H1 (cell line): ENCODE results near the gene ZNF831. TPM values are rescaled to one million over a fixed set of nuclear protein-coding genes. Genes with fewer than 3 reads are reported as not detected.

Experiments used
- CTCF ChIA-PET: fragments of 300-600 bp; sonication (Branson Sonifier 250); formaldehyde crosslinking; loops from one replicate; lab custom pipeline; 2021; ENCODE audit not compliant: partially characterized antibody; lab: Charles Lee
- POLR2A ChIA-PET: fragments of 300-600 bp; sonication (Branson Sonifier 250); formaldehyde crosslinking; loops from one replicate; lab custom pipeline; 2021; ENCODE audit warnings: inconsistent platforms; ENCODE audit not compliant: partially characterized antibody; lab: Charles Lee
- DNase-seq, 2 experiments: peaks; one replicate each; pipeline versions ENCODE4 v3.0.0 to v3.0.0-alpha.2; 2010 to 2022; ENCODE audit warnings: low spot score in 2 of 2, low read depth in 1 of 2, mixed read lengths in 1 of 2
- FAIRE-seq: peaks from 2 replicates; lab custom pipeline; 2011; peaks lifted over from hg19 to GRCh38; lab: Jason Lieb, UNC
- H2AFZ ChIP-seq: 2 replicates; pipeline ENCODE4 v1.8.1; 2012; ENCODE audit warnings: low read length, inconsistent platforms
- H2AK5ac ChIP-seq: 2 replicates; pipeline ENCODE4 v1.6.1; 2013; ENCODE audit warnings: low read depth, low read length
- H2BK120ac ChIP-seq: replicated peaks from 2 replicates; pipeline ENCODE3; 2013; ENCODE audit warnings: low read depth, low read length, inconsistent platforms
- H2BK12ac ChIP-seq: 2 replicates; pipeline ENCODE4 v1.6.1; 2013; ENCODE audit warnings: low read depth, low read length
- H2BK15ac ChIP-seq: 2 replicates; pipeline ENCODE4 v1.6.1; 2013; ENCODE audit warnings: low read length
- H2BK20ac ChIP-seq: 2 replicates; pipeline ENCODE4 v1.6.1; 2013; ENCODE audit warnings: low read length
- H2BK5ac ChIP-seq: 2 replicates; pipeline ENCODE4 v1.6.1; 2013; ENCODE audit warnings: low read depth, low read length
- H3K14ac ChIP-seq: 2 replicates; pipeline ENCODE4 v1.6.1; 2013; ENCODE audit warnings: inconsistent platforms; ENCODE audit not compliant: insufficient read length
- H3K18ac ChIP-seq: 2 replicates; pipeline ENCODE4 v1.6.1; 2013; ENCODE audit warnings: low read length; ENCODE audit errors: extremely low read depth
- H3K23ac ChIP-seq: 2 replicates; pipeline ENCODE4 v1.6.1; 2013; ENCODE audit warnings: inconsistent platforms; ENCODE audit not compliant: insufficient read length
- H3K23me2 ChIP-seq: 2 replicates; pipeline ENCODE4 v1.6.1; 2013; ENCODE audit warnings: low read depth, low read length
- H3K27ac ChIP-seq: 2 replicates; pipeline ENCODE4 v1.6.1; 2011; ENCODE audit warnings: low read depth, low read length, inconsistent platforms
- H3K27me3 ChIP-seq, 4 experiments: replicated peaks in 1 of 4; 1 replicate in 1 of 4; 2 replicates in 3 of 4; pipeline versions ENCODE4 v1.6.1 to v1.8.1; 2011 to 2013; ENCODE audit warnings: low read length in 3 of 4, mild to moderate bottlenecking in 3 of 4, inconsistent platforms in 2 of 4, mixed read lengths in 2 of 4, moderate library complexity in 1 of 4; ENCODE audit not compliant: control insufficient read depth in 3 of 4, insufficient read depth in 3 of 4; ENCODE audit errors: extremely low read depth in 1 of 4
- H3K36me3 ChIP-seq, 4 experiments: 2 replicates each; pipeline versions ENCODE4 v1.6.1 to v1.8.1; 2011 to 2013; ENCODE audit warnings: mild to moderate bottlenecking in 4 of 4, low read length in 3 of 4, moderate library complexity in 2 of 4, control low read depth in 1 of 4, inconsistent platforms in 1 of 4; ENCODE audit not compliant: insufficient read depth in 4 of 4, control insufficient read depth in 2 of 4
- H3K4ac ChIP-seq: replicated peaks from 2 replicates; pipeline ENCODE3; 2013; ENCODE audit warnings: low read length, low read depth, mixed read lengths, inconsistent platforms; ENCODE audit not compliant: insufficient read length
- H3K4me1 ChIP-seq, 4 experiments: replicated peaks in 1 of 4; 1 replicate in 1 of 4; 2 replicates in 3 of 4; pipeline versions ENCODE4 v1.6.1 to v1.8.1; 2011 to 2013; ENCODE audit warnings: low read length in 3 of 4, inconsistent platforms in 2 of 4, mixed read lengths in 1 of 4; ENCODE audit not compliant: insufficient read depth in 4 of 4, control insufficient read depth in 3 of 4
- H3K4me2 ChIP-seq, 2 experiments: 2 replicates each; pipeline versions ENCODE4 v1.6.1 to v1.8.1; 2011 to 2013; ENCODE audit warnings: low read depth in 2 of 2, low read length in 2 of 2, control low read depth in 1 of 2, inconsistent platforms in 1 of 2, mild to moderate bottlenecking in 1 of 2; ENCODE audit not compliant: insufficient read depth in 1 of 2
- H3K4me3 ChIP-seq, 4 experiments: fragments of 200-600, 300-600 bp in 1 of 4; sonication (generic), shearing (Covaris generic), sonication (Bioruptor Twin) in 1 of 4; 2 replicates each; pipeline versions ENCODE4 v1.5.1 to v1.8.1; 2011 to 2016; ENCODE audit warnings: low read length in 4 of 4, low read depth in 3 of 4, control low read depth in 2 of 4, inconsistent platforms in 2 of 4, mild to moderate bottlenecking in 2 of 4, mixed read lengths in 1 of 4, moderate library complexity in 1 of 4; ENCODE audit not compliant: insufficient read depth in 2 of 4; ENCODE audit errors: extremely low read depth in 1 of 4
- H3K56ac ChIP-seq: replicated peaks from 2 replicates; pipeline ENCODE3; 2013; ENCODE audit warnings: low read depth, mild to moderate bottlenecking, mixed read lengths, low read length, inconsistent platforms; ENCODE audit not compliant: insufficient read length
- H3K79me1 ChIP-seq: 2 replicates; pipeline ENCODE4 v1.6.1; 2013; ENCODE audit warnings: low read depth, low read length, control low read depth
- H3K79me2 ChIP-seq, 2 experiments: 2 replicates each; pipeline versions ENCODE4 v1.6.1 to v1.8.1; 2012 to 2013; ENCODE audit warnings: low read length in 2 of 2, mild to moderate bottlenecking in 2 of 2, inconsistent platforms in 1 of 2; ENCODE audit not compliant: insufficient read depth in 2 of 2, control insufficient read depth in 1 of 2
- H3K9ac ChIP-seq, 4 experiments: replicated peaks in 1 of 4; 1 replicate in 1 of 4; 2 replicates in 3 of 4; pipeline versions ENCODE4 v1.6.1 to v1.8.1; 2011 to 2013; ENCODE audit warnings: low read depth in 3 of 4, low read length in 3 of 4, control low read depth in 2 of 4, mild to moderate bottlenecking in 2 of 4, moderate library complexity in 2 of 4, inconsistent platforms in 1 of 4; ENCODE audit errors: extremely low read depth in 1 of 4
- H3K9me3 ChIP-seq, 2 experiments: 2 replicates each; pipeline versions ENCODE4 v1.6.1 to v1.8.1; 2012 to 2013; ENCODE audit warnings: mild to moderate bottlenecking in 2 of 2, moderate library complexity in 2 of 2, control low read depth in 1 of 2, inconsistent platforms in 1 of 2, low read depth in 1 of 2, low read length in 1 of 2, mixed read lengths in 1 of 2; ENCODE audit not compliant: insufficient read depth in 2 of 2
- H4K20me1 ChIP-seq, 2 experiments: replicated peaks in 1 of 2; 2 replicates each; pipeline versions ENCODE3 to v1.8.1; 2011 to 2013; ENCODE audit warnings: inconsistent platforms in 2 of 2, low read length in 2 of 2, mild to moderate bottlenecking in 1 of 2; ENCODE audit not compliant: insufficient read depth in 2 of 2, control insufficient read depth in 1 of 2
- H4K5ac ChIP-seq: 2 replicates; pipeline ENCODE4 v1.6.1; 2013; ENCODE audit warnings: low read length, low read depth, mixed read lengths, inconsistent platforms; ENCODE audit not compliant: insufficient read length
- H4K8ac ChIP-seq: 2 replicates; pipeline ENCODE4 v1.8.0; 2013; ENCODE audit warnings: mild to moderate bottlenecking, moderate library complexity, low read length, inconsistent platforms; ENCODE audit not compliant: insufficient read depth; ENCODE audit errors: extremely low read depth
- H4K91ac ChIP-seq: replicated peaks from 2 replicates; pipeline ENCODE3; 2013; ENCODE audit warnings: low read length, mixed read lengths, inconsistent platforms; ENCODE audit not compliant: insufficient read length
- BCL11A ChIP-seq, 2 experiments: IDR thresholded peaks; one replicate each; pipeline ENCODE4 v1.6.1; 2011; ENCODE audit warnings: low read depth in 2 of 2, low read length in 2 of 2, mild to moderate bottlenecking in 2 of 2
- BRCA1 ChIP-seq: IDR thresholded peaks from 2 replicates; pipeline ENCODE4 v1.6.1; 2012; ENCODE audit warnings: low read depth, low read length, improper control_type of control experiment
- CBX5 ChIP-seq: fragments of 300-800, 300-1000 bp; sonication (generic); IDR thresholded peaks from 2 replicates; pipeline ENCODE4 v1.7.1; 2016; ENCODE audit warnings: antibody characterized with exemption, low read length, low read depth
- CREB1 ChIP-seq: IDR thresholded peaks from 2 replicates; pipeline ENCODE4 v1.6.1; 2012; ENCODE audit warnings: inconsistent platforms
- CTBP2 ChIP-seq: IDR thresholded peaks from 2 replicates; pipeline ENCODE4 v1.7.0; 2011; ENCODE audit warnings: borderline replicate concordance, mild to moderate bottlenecking, moderate library complexity, mixed read lengths, low read length; ENCODE audit not compliant: insufficient read depth, insufficient read length
- KDM4A ChIP-seq: IDR thresholded peaks from one replicate; pipeline ENCODE4 v1.7.1; 2012; ENCODE audit warnings: low read depth, mild to moderate bottlenecking, moderate library complexity, low read length, inconsistent platforms; ENCODE audit not compliant: severe bottlenecking
- KDM5A ChIP-seq: fragments of 200-600 bp; IDR thresholded peaks from 2 replicates; pipeline ENCODE4 v1.7.1; 2012; ENCODE audit warnings: mild to moderate bottlenecking, low read length, inconsistent platforms, mixed read lengths
- PHF8 ChIP-seq: fragments of 200-600 bp; sonication (generic); conservative IDR thresholded peaks from 2 replicates; pipeline ENCODE4 v1.7.1; 2012; ENCODE audit warnings: low read depth, mild to moderate bottlenecking, inconsistent platforms, low read length, moderate library complexity
- RAD21 ChIP-seq, 2 experiments: IDR thresholded peaks in 1 of 2; conservative IDR thresholded peaks in 1 of 2; 2 replicates each; pipeline ENCODE4 v1.6.1; 2011; ENCODE audit warnings: low read depth in 2 of 2, low read length in 2 of 2, improper control_type of control experiment in 1 of 2, inconsistent platforms in 1 of 2, mild to moderate bottlenecking in 1 of 2, moderate library complexity in 1 of 2
- SP1 ChIP-seq: IDR thresholded peaks from 2 replicates; pipeline ENCODE4 v1.6.1; 2011; ENCODE audit warnings: low read depth, low read length
- TBP ChIP-seq: IDR thresholded peaks from 2 replicates; pipeline ENCODE4 v1.6.1; 2011; ENCODE audit warnings: low read depth, low read length, improper control_type of control experiment
- WGBS, 2 experiments: shearing (Covaris generic) in 1 of 2; methylation state at CpG; one replicate each; pipeline versions ENCODE4 v1.1.6 to v1.1.7; 2013 to 2015; ENCODE audit warnings: low lambda C conversion rate in 2 of 2, mixed read lengths in 2 of 2, inconsistent platforms in 1 of 2, low coverage in 1 of 2, missing lambda C conversion rate in 1 of 2; ENCODE audit not compliant: insufficient replicate concordance in 2 of 2, insufficient coverage in 1 of 2, insufficient read length in 1 of 2; ENCODE audit errors: extremely low coverage in 1 of 2, missing lambda C conversion rate in 1 of 2; 5-methylcytosine and 5-hydroxymethylcytosine counted together
- polyA plus RNA-seq, 7 experiments: library from polyadenylated mRNA; depleted of rRNA in 3 of 7; stranded (reverse) in 5 of 7; unstranded in 2 of 7; fragments of >200 nt in 5 of 7; fragments of 200-250 nt in 2 of 7; gene quantifications; 1 replicate in 5 of 7; 2 replicates in 1 of 7; 4 replicates in 1 of 7; pipeline versions ENCODE4 v1.2.1 to v1.2.3, GENCODE V29; 2011 to 2013; ENCODE audit warnings: missing spikeins in 2 of 7, mixed read lengths in 2 of 7
- total RNA-seq: library from RNA; stranded (reverse); fragmentation: NEBNext Ultra II Directional; extraction: Animal tissue kit (Norgen Biotek cat#: 25700); gene quantifications from 2 replicates; pipeline ENCODE4 v1.2.1, GENCODE V29; 2021

Gene ZNF831
- total and polyA plus RNA-seq, 2 of the 8 experiments (the other 6 are each of a cell fraction or from before 2014, with no cell fraction given): not detected

DNA sequence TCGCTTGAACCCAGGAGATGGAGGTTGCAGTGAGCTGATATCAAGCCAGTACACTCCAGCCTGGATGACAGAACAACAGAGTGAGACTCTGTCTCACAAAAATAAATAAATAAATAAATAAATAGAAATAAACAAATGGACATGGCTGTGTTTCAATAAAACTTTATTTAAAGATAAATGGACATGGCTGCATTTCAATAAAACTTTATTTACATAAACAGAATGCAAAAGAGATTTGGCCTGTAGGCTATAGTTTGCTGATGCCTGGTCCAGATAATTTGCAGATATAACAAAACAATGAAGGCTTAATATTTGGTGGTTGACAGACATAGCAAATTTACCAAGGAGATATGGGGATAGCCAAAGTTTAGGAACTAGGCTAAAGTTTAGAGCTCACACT, 66.8 kb downstream of the ZNF831 start:
- ChIA-PET POLR2A (no interaction called here), CTCF (interaction anchor here (1.3 to 1.6 kb wide), 2 partner anchors 174 to 175 kb away, joined by 4 to 5 read pairs; no protein-coding TSS in a partner anchor)
- H3K4me2 ChIP-seq: no peak overlapping the region
- H2AFZ ChIP-seq: no peak overlapping the region
- no peak for DNase-seq
- no peak overlapping the region for H2BK120ac ChIP-seq
- H3K4ac ChIP-seq: no peak overlapping the region
- no peak overlapping the region for H2BK15ac ChIP-seq
- H3K14ac ChIP-seq: no peak overlapping the region
- H3K4me3 ChIP-seq: no peak overlapping the region
- H3K4me1 ChIP-seq: no peaks in the 10 kb centered on the region
- no peak overlapping the region for H2BK20ac ChIP-seq
- H3K79me1 ChIP-seq: no peaks in the 10 kb centered on the region
- no peak overlapping the region for H3K9ac ChIP-seq
- TF ChIP-seq KDM5A (no peak), SP1 (no peak), TBP (no peak), BCL11A (IDR thresholded peaks at IDR 0.05; ENCODE audit: low read depth in 2 of 2, low read length in 2 of 2) (no peak), CREB1 (no peak), CTBP2 (no peak), PHF8 (no peak), CBX5 (no peak), BRCA1 (no peak), KDM4A (no peak), RAD21 (IDR thresholded peaks at IDR 0.05 in 1 of 2, conservative IDR thresholded peaks at IDR 0.05 in 1 of 2; ENCODE audit: low read depth in 2 of 2, low read length in 2 of 2) (no peak)
- no peaks in the 10 kb centered on the region for H4K20me1 ChIP-seq
- no peak overlapping the region for H3K23ac ChIP-seq
- no peak overlapping the region for H4K91ac ChIP-seq
- no peak for FAIRE-seq
- no peaks in the 10 kb centered on the region for H3K27me3 ChIP-seq
- no peak overlapping the region for H3K27ac ChIP-seq
- no peak overlapping the region for H2AK5ac ChIP-seq
- H2BK12ac ChIP-seq: no peak overlapping the region
- H3K36me3 ChIP-seq: no peaks in the 10 kb centered on the region
- H3K18ac ChIP-seq: no peak overlapping the region
- H3K9me3 ChIP-seq: no peaks in the 10 kb centered on the region
- no peaks in the 10 kb centered on the region for H3K79me2 ChIP-seq
- H4K5ac ChIP-seq: no peak overlapping the region
- 83% methylated on average over 1 of the region's 1 CpG; no CpG with 5 or more reads in 1 of the 2 experiments for WGBS, 2 experiments
- H2BK5ac ChIP-seq: no peak overlapping the region
- no peak overlapping the region for H3K56ac ChIP-seq
- no peak overlapping the region for H4K8ac ChIP-seq
- H3K23me2 ChIP-seq: no peaks in the 10 kb centered on the region
